Stimulated activated CD4-positive, alpha-beta T cell treated with anti-CD3 and anti-CD28 coated beads, Interleukin-15, amount 100 ng/mL, for 24 hours (primary cell): Measurements from ENCODE around the gene USPL1.

Source experiments
- DNase-seq: peaks from one replicate; pipeline ENCODE4 v3.0.0-alpha.2; 2020

The USPL1 gene

DNA sequence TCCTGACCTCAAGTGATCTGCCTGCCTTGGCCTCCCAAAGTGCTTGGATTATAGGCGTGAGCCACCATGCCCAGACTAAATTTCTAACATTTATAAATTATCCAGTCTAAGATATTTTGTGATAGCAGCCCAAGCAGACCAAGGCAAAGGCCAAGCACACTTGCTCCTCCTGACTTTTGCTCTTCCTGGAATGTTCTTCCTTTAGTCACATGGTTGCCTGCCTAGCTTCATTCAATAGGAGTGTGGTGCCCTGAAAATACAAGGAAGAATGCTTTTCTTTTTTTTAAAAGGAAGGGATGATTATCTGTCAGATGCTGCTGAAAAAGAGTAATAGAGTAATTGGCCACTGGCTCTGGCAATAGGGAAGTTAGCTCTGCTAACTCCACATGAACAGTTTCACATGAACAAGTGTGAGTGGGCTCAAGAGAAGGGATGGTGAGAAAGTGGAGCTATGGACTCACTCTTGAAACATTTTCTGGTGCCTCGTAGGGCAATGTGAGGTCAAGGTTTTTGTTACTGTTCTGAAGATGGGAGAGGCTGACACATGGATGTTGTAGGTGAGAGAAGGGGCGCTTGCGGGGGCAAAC lies 47.1 kb downstream of the USPL1 start:
- no peak for DNase-seq

DNA sequence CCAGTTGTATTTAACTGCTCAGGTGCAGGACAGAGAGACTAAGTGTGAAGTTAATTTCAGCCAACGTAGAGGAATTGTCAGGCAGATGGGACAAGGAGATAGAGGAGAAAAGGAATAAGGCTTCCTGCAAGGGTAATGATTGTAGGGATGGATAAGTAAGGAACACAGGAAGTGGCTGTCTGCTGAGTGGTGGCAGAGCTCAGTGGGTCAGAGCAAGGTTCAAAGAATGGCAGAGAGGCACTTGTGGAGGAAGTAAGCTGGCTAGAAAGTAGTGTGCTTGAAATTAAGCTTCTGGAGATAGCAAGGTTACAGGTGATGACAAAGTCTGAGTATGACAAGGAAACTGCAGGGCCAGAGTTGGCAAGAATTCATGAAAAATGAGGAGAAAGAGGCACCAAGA lies 47.9 kb downstream of the USPL1 start:
- no peak for DNase-seq

- DNase-seq, result no peak
These were observed 48.4 kb downstream of the USPL1 start for GRCh38 chr13:30666113-30666512.

- no peak for DNase-seq
These were observed 49.3 kb downstream of the USPL1 start for GRCh38 chr13:30667014-30667413.

DNA sequence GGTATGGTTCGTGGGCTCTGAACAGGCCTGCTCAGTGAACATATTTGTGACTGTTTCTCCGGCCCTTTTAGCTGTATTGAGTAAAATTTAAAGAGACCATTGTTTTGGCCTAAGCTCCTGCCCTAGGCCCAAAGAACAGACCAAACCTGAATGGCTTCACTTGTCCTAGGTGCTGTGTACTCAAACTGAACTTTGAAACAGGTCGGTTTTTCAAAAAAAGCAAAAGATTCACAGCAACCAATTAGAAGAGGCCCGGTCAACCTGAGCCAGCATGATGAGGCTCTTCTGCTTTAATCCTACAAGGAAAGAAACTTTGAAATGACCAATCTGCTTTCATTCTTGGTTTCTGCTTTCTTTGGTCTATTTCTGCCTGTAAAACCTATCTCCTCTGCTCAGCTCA lies 50.6 kb downstream of the USPL1 start:
- DNase-seq, result no peak

- no peak for DNase-seq
These were observed 53.6 kb downstream of the USPL1 start for GRCh38 chr13:30671271-30671815.

DNA sequence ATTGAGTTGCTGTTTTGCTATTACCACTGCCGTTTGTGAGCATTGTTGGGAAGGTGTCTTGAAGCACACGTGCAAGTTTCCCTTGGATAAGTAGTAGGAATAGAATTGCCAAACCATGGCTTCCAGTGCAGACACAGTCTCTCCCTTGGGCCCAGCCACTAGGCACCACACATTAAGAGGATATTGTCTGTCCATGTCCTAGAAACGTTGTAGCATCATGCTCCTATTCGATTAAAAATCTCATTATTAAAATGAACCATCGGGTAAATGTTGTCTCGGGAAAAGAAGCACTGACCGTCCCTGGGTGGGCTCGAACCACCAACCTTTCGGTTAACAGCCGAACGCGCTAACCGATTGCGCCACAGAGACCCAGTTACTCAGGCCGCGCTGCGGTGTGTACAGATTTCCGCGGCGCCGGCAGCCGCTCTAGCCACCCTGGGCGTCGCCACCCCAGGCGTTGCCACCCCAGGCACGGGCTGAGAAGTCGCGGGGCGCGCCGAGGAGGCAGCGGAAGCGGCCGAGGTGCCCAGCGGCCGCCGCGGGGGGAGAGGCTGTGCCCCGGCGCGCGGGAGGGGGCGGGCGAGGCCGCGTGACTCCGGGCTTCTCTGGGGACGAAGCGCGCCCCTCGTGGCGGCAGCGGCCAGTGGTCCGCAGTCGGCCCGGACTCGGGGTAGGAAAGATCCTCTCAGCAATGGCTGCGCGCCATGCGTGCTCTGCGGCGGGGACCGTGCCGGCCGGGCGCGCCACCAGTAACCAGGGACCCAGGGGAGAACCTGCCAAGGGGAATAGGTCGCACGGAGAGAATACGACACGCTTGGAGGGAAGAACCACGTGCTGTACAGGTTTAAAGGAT lies 56.2 kb downstream of the USPL1 start:
- DNase-seq, result peak; percentile 92

GRCh38 chr13:30675717-30676116 lies 58.0 kb downstream of the USPL1 start:
- DNase-seq, result no peak

- DNase-seq, result no peak
These were observed 59.0 kb downstream of the USPL1 start for GRCh38 chr13:30676672-30677071.

GRCh38 chr13:30679483-30680330 lies 62.0 kb downstream of the USPL1 start:
- peak; percentile 18 for DNase-seq

- DNase-seq, result no peak
These were observed 64.1 kb downstream of the USPL1 start for GRCh38 chr13:30681843-30682242.

GRCh38 chr13:30685320-30685859 lies 67.7 kb downstream of the USPL1 start:
- no peak for DNase-seq

- no peak for DNase-seq
These were observed 68.3 kb downstream of the USPL1 start for GRCh38 chr13:30685987-30686386.

DNA sequence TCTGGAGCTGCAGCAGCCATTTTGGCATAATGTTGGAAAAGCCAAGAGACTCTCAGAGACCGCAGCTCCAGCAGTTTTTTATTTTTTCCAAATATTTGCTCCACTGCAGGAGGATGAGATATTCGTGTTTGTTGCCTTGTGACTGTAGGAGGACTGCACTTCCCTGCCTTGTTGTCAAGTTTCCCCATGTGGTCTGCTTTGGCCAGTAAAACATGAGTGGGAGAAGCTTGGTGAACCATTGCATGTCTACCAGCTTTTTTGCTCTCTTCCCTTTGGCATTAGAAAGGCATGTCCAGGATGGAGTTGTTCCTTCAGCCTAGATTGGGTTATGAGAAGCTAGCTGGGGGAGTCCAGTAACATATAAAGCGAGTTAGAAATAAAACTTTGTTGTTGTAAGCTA lies 69.9 kb downstream of the USPL1 start:
- DNase-seq, result no peak

- DNase-seq, result no peak
These were observed 72.0 kb downstream of the USPL1 start for GRCh38 chr13:30689752-30690151.

GRCh38 chr13:30690282-30691188 lies 72.8 kb downstream of the USPL1 start:
- DNase-seq, result no peak

DNA sequence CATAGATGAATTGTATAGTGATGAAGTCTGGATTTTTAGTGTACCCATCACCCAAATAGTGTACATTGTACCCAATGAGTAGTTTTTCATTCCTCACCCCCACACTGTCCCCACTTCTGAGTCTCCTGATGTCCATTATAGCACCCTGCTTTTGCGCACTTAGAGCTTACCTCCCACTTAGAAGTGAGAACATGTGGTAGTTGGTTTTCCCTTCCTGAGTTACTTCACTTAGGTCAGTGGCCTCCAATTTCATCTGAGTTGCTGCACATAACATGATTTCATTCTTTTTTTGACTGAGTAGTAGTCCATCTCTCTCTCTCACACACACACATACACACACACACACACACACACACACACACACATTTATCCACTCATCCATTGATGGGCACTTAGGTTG lies 74.4 kb downstream of the USPL1 start:
- DNase-seq, result no peak

- no peak for DNase-seq
These were observed 78.8 kb downstream of the USPL1 start for GRCh38 chr13:30696278-30697176.

GRCh38 chr13:30697177-30697953 lies 79.6 kb downstream of the USPL1 start:
- DNase-seq, result no peak

DNA sequence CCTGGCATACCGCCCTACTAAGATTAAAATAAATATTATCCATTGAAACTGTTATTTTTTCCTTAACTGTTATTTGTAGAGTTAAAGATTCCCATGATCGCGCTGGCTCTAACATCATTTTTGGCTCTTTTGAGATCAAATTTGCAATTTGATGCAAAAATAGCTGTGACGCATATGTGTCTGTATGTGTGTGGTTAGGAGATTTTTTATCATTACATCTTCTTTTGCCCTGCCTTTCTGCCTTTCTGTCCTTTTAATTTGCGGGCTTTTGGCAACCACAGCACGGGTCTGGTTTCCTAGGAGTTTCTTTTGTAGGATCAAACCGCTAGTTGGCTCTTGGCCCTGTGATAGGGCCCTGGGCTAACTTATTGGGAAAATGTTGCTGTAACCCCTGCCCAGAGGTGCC lies 80.3 kb downstream of the USPL1 start:
- no peak for DNase-seq
